T-helper 1 cell treated with Interleukin-12 subunit alpha and Interleukin-12 subunit beta and Interleukin-4 antibody, amounts not matched to agents 30 ng/mL and 1 ng/mL, for 36 hours (primary cell): Measurements from ENCODE around the gene POLR1H. TPM values are rescaled to one million over a fixed set of nuclear protein-coding genes. Genes with fewer than 3 reads are reported as not detected.
"Not testable (repeated sequence)": the region's sequence is repeated elsewhere in the genome, so short reads cannot be mapped to it uniquely, and the experiment has no call there.

Experiments
- intact Hi-C: fragments of 100-400 bp; cut with micrococcal nuclease; formaldehyde crosslinking; loops from one replicate; pipeline ENCODE4 v1.15.1; 2024
- total RNA-seq: library from RNA; stranded (reverse); gene quantifications from 2 replicates; pipeline ENCODE4 v1.2.3, GENCODE V29; 2022

Gene POLR1H, protein sequence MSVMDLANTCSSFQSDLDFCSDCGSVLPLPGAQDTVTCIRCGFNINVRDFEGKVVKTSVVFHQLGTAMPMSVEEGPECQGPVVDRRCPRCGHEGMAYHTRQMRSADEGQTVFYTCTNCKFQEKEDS
- 63.0 and 68.2 TPM in 2 replicates for total RNA-seq

DNA sequence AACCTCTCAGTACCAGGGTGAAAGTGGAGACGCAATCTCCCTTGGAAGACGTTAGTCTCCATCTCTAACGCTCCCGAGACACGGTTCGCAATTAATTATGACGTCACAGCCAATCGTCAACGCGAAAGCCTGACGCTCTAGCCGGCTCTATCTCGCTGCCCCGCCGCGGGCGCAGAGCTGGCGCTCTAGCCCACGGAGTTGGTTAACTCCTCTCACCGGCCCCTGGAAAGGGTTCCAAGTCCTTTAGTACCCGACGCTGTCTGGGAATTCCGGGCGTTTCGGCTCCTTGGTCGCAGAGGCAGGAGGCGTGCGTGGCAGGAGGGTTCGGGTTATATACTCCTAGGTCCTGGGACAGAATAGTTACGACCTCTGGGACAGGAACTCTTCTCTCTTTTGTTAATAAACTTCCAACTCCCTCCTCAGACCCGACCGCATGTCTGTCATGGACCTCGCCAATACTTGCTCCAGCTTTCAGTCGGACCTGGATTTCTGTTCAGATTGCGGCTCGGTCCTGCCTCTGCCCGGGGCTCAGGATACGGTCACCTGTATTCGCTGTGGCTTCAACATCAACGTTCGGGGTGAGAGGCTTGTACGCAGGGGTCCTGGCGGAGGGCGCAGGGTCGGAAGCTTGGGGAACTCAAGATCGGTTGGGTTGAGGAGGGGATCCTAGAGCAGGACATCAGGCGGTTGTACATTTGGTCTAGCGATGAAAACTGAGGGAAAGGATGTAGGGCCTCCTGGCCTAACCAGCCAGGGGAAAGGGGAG lies at the start of gene POLR1H:
TSS of gene POLR1H (plus strand) at position 174 of the 766 bp plus-strand sequence. CDS start at position 434, 260 bp downstream.
- intact Hi-C loops = loop anchor here (1.0 to 5.0 kb wide), 4 partner anchors 42 to 339 kb away; partner anchors contain the start of gene HLA-F

DNA sequence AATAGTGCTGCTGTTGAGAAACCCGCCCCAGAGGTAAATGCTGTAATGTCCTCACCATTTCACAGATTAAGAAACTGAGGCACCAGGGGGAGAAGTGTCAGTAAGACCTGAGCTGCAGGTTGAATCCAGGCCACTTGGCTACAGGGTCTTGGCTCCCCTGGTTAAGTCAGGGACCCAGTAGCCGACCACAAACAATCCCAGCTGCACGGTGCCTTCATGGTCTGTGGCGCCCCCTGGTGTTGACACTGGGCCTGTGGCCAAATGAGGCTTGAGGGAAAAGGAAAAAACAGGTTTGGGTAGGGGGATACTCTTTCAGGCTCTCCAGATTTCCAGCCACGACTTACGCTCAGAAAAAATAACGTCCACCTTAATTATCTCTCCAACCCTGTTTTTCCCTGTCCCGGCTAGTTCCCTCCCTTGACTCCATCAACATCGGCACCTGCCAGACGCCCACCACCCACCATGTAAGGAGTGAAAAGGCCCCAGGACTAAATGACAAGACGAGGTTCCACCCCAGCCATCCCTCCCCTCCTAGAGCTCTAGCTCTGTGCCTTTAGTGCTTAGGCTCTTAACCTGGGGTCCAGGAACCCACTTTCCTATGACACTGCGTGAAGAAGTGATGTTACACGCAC lies 47.7 kb upstream of the POLR1H start:
- intact Hi-C loops = loop anchor here (1.0 to 5.0 kb wide), 5 partner anchors 47 to 275 kb away; no protein-coding TSS in a partner anchor

DNA sequence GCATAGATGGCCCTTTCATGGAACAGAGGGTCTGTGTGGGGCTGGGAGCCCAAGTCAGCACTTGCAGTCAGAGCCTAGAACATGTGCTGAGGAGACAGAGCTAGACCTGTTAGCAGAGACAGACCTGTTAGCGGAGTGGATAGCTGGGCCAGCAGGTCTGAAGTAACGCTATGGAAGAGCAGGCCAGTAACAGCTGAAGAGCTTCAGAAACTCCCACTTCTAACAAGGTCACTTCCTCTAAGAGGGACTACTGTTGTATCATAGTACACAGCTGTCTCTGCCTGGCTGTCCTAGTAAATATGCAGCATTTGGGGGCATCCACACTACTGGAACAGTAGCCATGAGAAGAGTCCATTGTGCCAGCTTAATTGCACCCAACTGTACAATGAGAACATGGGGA lies 41.2 kb upstream of the POLR1H start:
- intact Hi-C loops = no loop called here

DNA sequence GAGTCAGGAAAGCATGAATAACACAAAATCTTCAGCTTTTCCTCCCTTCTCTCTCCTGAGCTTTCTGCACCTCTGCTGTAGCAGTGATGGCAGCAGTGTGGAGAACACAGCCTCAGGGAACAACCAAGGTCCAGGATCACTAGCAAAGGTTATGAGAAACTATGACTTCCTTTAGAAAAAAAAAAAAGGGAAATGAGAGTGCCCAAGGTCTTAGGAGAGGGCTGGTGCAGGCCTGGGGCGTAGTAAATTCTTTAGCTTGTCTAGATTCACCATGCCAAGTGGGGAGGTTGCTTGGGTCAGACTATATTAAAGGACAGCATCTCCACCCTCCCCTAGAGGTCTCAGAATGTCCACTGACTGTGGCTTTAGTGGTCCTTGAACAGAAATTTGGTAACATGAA lies 40.4 kb upstream of the POLR1H start:
- intact Hi-C loops = no loop called here

DNA sequence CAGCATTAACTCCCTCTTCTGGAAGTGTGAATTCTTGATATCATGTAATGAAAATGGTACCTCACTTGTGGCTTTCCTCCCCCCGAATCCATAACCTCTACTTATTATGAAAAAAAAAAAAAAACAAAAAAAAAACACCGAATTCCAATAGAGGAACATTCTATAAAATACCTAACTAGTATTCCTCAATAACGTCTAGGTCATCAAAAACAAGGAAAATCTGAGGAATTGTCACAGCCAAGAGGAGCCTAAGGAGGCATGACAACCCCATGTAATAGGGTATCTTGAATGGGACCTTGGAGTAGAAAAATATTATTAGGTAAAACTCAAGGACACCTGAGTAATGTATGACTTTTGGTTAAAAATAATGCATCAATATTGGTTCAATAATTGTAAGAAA lies 38.9 kb upstream of the POLR1H start:
- intact Hi-C loops = no loop called here

DNA sequence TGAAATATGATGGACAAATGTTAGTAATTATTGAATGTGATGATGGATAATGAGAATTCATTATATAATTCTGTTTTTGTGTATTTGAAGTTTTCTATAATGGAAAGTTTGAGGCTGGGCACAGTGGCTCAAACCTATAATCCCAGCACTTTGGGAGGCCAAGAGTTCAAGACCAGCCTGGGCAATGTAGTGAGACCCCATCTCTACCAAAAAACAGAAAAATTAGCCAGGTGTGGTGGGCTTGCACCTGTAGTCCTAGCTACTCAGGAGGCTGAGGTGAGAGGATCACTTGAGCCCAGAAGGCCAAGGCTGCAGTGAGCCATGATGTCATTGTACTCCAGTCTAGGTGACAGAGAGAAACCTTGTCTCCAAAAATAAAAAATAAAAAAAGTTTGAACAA lies 38.4 kb upstream of the POLR1H start:
- intact Hi-C loops = not testable (repeated sequence)

DNA sequence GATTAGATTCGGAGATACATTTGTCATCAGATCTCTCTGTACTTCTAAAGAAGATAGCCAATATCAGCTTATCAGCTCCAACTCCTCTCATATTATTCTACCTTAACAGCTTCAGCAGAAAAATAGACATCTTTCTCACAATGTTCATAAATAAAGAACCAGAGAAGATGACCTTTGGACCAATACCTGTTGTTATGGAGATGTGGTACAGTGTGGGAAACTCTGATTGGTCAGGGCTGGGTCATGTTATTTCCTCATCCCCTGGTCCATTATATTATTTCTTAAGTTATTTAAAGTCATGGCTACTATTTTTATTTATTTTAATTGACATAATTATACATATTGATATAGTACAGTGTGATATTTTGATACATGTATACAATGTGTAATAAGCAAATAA lies 35.9 kb upstream of the POLR1H start:
- intact Hi-C loops = no loop called here

DNA sequence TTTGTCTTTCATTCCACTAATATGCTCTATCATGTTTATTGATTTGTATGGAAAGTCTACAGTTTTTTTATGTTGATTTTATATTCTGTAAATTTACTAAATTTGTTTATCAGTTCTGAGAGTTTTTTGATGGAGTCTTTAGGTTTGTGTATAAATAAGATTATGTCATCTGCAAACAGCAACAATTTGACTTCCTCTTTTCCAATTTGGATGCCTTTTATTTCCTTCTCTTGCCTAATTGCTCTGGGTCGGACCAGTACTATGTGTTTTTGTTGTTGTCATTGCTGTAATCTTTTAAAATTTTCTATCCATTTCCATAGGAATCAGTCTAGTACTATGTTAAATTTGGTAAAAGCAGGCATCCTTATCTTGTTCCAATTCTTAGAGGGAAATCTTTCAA lies 31.5 kb upstream of the POLR1H start:
- intact Hi-C loops = no loop called here

DNA sequence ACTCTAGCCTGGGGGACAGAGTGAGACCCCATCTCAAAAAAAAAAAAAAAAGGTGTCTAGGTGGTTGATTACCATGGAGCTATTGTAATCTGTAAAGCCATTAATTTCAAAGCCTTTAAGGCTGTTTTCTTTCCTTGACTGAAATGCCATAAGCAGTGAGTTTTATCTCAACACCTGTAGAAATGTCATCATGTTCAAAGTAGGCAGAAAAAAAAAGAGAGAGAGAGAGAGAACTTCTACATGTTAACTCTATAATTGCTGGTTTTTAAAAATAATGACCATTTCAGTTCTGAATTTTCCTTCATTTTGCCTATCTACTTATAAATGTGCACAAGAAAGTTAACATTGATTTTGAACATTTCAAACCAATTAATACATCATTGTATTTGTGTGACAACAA lies 29.7 kb upstream of the POLR1H start:
- intact Hi-C loops = no loop called here

DNA sequence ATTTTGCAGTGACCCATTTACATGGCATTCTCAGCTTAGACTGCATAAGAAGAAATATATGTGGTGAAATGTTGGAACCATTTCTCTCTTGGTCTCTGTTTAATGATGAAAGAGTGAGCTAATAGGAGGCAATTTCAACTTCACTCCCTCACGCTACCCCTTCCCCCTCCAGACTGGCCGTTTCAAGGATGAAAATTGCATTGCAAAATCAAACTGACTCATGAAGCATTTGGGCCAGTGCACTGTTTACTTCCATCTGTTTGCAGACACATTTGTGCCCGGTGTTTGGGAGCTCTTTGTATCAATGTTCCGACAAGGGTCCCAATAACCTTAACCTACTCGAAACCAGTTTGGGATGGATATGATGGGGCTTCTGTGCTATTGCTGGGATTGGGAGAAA lies 27.6 kb upstream of the POLR1H start:
- intact Hi-C loops = not testable (repeated sequence)

DNA sequence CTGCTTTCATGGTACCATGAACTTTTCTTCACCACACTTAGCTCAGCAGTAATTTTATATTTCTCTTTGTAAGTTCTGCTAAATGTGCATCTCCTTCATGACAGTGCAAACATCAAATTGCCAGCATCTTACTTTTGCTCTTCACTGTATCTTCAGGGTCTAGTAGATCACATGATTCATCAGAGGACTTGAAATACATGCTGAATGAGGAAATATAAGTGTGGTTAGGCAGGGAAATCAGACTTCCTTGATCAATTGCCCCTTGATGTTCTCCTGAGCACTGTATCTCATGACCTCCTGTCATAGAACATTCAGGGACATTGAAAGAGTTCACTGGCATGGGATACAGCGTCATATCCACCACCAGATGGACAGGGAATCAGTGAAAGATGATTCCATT lies 25.3 kb upstream of the POLR1H start:
- intact Hi-C loops = no loop called here

DNA sequence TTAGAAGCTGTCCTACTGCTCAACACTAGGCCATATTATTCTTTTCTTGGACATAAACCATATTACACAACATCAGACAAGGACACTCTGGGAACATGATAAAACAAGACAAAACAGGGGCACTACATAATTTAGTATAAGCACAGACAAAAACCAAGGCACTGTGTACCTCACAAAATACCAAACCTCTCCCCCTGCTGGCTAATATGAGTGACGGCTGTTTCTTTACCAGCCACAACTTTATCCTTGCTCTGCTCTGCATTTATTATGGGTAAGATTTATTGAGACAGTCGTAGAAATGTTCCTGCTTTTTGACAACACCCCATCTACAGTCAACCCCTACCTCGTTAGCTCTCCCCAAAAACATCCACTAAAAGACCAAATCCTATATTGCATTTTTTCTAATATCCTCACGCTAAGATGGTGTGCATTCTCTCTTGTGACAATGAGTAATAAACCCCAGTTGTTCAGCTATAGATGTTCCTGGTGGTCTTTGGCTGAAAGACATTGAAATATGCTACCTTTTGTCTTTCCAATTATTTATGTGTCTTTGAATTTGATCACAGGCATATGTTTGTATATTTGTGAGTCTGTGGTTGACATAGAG lies 23.8 kb upstream of the POLR1H start:
- intact Hi-C loops = loop anchor here (1.0 kb wide), 1 partner anchor 189 kb away; no protein-coding TSS in a partner anchor

DNA sequence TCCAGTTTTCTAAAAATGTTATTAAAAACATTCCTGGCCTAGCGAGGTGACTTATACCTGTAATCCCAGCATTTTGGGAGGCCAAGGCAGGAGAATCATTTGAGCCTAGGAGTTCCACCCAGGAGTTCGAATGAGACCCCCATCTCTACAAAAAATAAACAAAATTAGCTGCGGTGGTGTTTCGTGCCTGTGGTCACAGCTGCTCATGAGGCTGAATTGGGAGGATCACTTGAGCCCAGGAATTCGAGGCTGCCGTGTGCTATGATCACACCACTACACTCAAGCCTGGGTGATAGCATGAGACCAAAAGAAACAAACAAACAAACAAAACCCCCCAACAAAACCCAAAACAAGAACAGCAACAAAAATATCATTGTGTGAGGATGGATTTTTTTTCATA lies 19.8 kb upstream of the POLR1H start:
- intact Hi-C loops = no loop called here

DNA sequence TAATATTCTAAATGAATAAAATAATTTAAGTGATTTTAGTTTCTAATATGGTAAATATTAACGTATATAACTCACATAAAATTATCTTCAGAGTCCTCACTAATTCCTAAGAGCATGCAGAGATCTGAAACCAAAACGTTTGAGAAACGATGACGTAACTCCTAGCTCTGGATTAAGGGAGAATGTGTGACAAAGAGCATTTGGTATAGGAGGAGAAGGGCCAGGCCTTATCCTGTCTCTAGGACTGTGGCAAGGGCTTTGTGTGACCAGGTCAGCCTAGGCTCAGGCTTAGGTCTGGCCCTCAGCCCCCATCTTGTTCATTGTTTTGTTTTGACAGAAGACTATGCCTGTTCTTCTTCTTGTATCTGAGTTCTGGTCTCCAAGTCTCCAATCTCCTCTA lies 19.2 kb upstream of the POLR1H start:
- intact Hi-C loops = no loop called here

DNA sequence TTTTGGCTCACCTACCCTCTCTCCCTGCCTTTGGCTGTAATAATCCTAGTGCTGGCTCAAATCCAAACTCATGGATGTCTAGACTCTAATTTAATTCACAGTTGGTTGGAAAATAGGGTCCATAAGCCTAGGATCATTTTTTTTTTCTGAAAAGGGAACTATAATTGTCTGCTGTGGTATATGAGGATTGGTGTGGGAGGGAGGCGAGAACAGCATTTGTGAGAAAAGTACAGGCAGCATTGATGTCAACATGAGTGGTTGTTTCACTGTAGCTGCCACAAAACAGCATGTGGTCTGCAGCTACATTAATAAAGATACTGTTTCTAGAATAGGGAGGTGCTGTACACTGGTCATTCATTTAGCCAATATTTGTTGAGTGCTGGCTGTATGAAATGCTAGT lies 18.6 kb upstream of the POLR1H start:
- intact Hi-C loops = no loop called here

DNA sequence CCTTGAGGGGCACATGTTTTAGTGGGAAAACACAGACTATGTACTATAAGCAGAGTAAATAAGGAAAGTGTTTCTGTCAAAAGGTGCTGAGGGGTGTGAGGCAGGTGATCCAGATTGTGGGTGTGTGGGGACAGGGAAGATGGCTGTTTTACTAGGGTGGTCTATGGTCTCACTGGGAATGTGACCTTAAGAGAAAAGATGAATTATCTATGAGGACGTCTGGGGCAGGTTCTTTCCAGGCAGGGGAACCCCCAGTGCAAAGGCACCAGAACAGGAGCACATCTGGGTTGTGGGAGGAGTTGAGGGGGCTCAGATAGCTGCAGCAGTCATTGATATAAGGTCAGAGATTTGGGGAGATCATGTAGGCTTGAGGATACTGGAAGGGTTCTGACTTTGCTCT lies 18.2 kb upstream of the POLR1H start:
- intact Hi-C loops = no loop called here

DNA sequence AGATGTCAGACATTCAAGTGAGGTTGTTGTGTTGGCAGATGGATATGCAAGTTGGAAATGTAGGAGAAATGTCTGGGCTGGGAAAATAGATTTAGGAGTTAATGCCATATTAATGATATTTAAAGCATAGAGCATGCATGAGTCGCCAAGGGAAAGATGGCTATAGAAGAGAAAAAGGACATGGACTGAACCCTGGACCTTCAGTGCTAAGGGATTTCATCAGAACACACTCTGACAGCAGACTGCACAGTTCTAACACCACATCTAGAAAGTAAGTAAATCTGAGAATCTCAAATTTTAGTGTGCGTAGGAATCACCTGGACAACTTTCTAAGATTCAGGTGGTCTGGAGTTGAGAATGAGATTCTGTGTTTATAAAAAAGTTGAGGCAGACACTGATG lies 17.3 kb upstream of the POLR1H start:
- intact Hi-C loops = no loop called here

DNA sequence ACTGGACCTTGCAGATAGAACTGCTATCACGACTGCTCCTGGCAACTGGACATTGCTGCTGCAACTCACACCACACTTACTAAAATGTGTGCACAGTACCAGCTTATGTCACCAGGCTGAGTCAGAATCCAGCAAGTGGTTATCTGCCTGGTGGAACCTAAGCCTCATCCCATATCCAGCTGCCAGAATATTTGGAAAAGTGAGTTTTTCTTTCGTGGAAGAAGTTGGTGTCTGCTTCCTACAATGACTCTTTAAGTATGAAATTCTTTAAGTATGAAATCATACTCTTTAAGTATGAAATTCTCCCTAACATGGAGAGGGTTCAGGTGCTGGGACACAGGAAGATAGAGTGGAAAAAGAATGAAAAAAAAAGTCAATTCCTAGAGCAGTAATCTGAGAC lies 16.4 kb upstream of the POLR1H start:
- intact Hi-C loops = no loop called here

DNA sequence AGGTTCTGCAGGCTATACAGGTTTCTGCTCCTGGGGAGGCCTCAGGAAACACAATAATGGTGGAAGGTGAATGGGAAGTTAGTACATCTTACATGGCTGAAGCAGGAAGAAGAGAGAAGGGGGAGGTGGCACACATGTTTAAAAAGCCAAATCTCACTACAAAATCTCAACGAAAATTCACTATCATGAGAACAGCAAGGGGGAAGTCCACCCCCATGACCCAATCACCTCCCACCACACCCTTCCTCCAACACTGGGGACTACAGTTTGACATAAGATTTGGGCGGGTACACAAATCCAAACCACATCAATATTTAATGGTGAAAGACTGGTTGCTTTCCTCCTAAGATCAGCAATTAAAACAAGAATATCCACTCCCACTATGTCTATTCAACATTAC lies 13.8 kb upstream of the POLR1H start:
- intact Hi-C loops = no loop called here

DNA sequence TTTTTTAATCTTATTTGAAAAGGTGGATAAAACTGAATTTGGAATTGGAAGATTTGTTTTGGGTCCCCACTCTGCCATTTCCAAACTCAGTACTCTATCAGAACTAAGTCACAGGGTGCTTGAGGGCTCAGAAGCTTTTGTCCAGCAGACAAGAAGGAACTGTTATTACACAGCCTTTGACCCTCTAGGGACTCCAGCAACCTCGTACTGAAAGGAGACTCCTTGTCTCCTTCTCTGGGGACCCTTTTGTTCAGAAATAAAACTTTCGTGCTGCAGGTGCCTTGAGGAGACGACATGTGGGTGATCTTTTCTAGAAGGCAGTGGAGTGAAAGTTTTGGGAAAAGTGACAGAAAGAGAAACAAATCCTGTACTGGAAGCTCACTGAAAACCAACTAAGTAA lies 7.4 kb upstream of the POLR1H start:
- intact Hi-C loops = no loop called here

DNA sequence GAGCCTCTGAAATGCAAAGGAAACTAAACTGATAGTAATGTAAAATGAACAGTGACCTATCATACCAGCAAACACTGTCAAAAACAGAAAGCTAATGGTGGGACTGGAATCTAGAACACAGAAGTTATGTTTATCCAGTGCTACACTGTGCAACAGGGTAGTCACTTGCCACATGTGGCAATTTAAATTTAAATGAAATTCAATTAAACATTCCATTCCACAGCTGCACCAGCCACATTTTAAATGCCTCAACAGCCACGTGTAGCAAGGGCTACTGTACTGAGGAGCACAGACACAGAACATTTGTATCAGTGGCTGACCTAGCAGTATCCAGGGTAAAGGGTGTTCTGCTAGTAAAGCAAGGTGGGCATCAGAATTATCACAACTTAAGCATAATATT lies 5.6 kb upstream of the POLR1H start:
- intact Hi-C loops = no loop called here

DNA sequence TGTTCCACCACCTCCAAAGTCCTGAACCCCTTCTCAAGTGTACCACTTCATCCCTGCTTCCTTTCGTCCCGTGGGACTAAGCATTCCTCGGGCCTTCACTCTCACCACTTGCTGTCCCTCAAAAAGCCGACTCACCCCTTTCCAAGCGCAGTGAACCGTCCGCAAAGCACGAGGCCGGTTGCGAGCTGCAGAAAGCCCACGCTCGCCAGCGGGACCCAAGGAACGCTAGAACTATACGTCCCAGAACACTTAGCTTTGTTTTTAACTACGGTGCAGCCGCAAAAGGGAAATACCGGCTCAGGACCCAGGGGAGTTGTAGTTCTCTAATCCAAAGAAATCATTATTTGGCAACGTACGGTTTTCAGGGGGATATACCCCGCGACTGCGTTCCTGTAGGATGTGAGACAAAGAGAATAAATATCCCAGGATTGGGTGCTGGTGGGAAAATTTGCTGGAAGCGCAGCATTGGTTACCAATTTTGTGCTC lies 416 bp upstream of the POLR1H start:
- intact Hi-C loops = loop anchor here (1.0 to 5.0 kb wide), 5 partner anchors 43 to 338 kb away; partner anchors contain the start of gene HLA-F
